Stomach (tissue), 9 donors: ENCODE measurements around the gene COL13A1. TPM values are rescaled to one million over a fixed set of nuclear protein-coding genes. Genes with fewer than 3 reads are reported as not detected.

Experiments used
- DNase-seq, 2 donors: peaks; one replicate each; pipeline versions ENCODE4 v3.0.0 to v3.0.0-alpha.2; 2013 to 2019
- H3K27ac ChIP-seq, 5 donors: fragments of 200-600 bp in 4 of 5; sonication (generic) in 4 of 5; one replicate each; pipeline ENCODE4 v1.5.1; 2013 to 2019; ENCODE audit warnings: mild to moderate bottlenecking in 1 of 5, moderate library complexity in 1 of 5
- H3K27me3 ChIP-seq, 3 donors: fragments of 200-600 bp; sonication (generic); one replicate each; pipeline ENCODE4 v1.5.1; 2017 to 2019; ENCODE audit warnings: mixed run types in 1 of 3
- H3K36me3 ChIP-seq, 4 donors: fragments of 200-600 bp; sonication (generic); 1 replicate in 3 of 4; 2 replicates in 1 of 4; pipeline ENCODE4 v1.5.1; 2016 to 2019
- H3K4me1 ChIP-seq, 4 donors: fragments of 200-600 bp; sonication (generic); one replicate each; pipeline ENCODE4 v1.5.1; 2016 to 2019
- H3K4me3 ChIP-seq, 4 donors: fragments of 200-600 bp; sonication (generic) in 3 of 4; one replicate each; pipeline ENCODE4 v1.5.1; 2016 to 2019; ENCODE audit warnings: mild to moderate bottlenecking in 1 of 4
- H3K9me3 ChIP-seq, 4 donors: fragments of 200-600 bp; sonication (generic); one replicate each; pipeline ENCODE4 v1.5.1; 2016 to 2019
- EP300 ChIP-seq: sonication (generic); formaldehyde crosslinking; IDR thresholded peaks from one replicate; pipeline ENCODE4 v1.6.1; 2017; ENCODE audit warnings: antibody characterized with exemption
- POLR2A ChIP-seq, 4 donors: fragments of 450-650 bp; IDR thresholded peaks; one replicate each; pipeline ENCODE4 v1.6.1; 2016; ENCODE audit warnings: antibody characterized with exemption in 4 of 4, control low read depth in 2 of 4, mild to moderate bottlenecking in 1 of 4, moderate library complexity in 1 of 4
- POLR2AphosphoS5 ChIP-seq, 3 donors: sonication (generic); formaldehyde crosslinking; IDR thresholded peaks; one replicate each; pipeline ENCODE4 v1.6.1; 2016; ENCODE audit warnings: antibody characterized with exemption in 3 of 3
- WGBS, 5 donors: extraction: QIAGEN DNeasy Blood & Tissue Kit in 3 of 5; methylation state at CpG; one replicate each; pipeline versions ENCODE4 v1.1.5 to v1.1.7; 2013 to 2018; 5-methylcytosine and 5-hydroxymethylcytosine counted together
- intact Hi-C: fragments of 100-400 bp; cut with DNase I; formaldehyde crosslinking; loops from one replicate; pipeline ENCODE4 v1.15.1; 2023; ENCODE audit warnings: low total_unique reads
- polyA plus RNA-seq, 3 donors: library from polyadenylated mRNA; stranded (reverse); fragments of 200-250 nt; gene quantifications; one replicate each; pipeline ENCODE4 v1.2.3, GENCODE V29; 2013
- total RNA-seq, 5 donors: library from RNA; depleted of rRNA; stranded (reverse); fragments of >200 nt; gene quantifications; one replicate each; pipeline versions ENCODE4 v1.1.0 to v1.2.3, GENCODE V29; 2014 to 2016
- TF ChIP-seq, protein P1 (sequence below), 7 experiments: fragments of 450-650 bp in 4 of 7; fragments of 200-600 bp in 3 of 7; sonication (generic) in 3 of 7; IDR thresholded peaks; one replicate each; pipeline ENCODE4 v1.5.1; 2016 to 2019; ENCODE audit warnings: antibody characterized with exemption in 7 of 7, control low read depth in 2 of 7, mild to moderate bottlenecking in 1 of 7
- donor health status: healthy with polysubstance abuse.
- donor health status: Bipolar disorder and iron deficiency.
- donor health status: healthy.

The COL13A1 gene
- total and polyA plus RNA-seq, 8 donors, result 0.58 to 9.9 (median 6.9) TPM

DNA sequence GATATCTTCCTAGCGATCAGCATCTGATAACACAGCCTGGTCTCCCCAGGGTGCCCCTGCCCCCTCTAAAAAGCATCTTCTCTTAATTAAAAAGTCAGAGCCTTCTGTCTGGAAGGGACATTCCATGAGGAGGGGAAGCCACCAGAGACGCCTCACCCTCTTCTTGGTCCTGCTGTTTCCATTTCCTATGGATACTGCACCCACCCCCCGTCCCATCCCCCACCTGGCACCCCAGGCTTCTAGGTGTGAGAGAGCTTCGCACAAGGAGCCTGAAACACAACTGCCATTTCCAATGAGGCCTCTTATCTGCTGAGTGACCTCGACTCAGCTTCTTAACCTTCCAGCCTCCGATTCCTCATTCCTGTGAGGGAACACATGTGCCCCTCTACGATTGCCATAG, 51.4 kb downstream of the COL13A1 start:
- H3K4me3 ChIP-seq, result no peak overlapping the region
- H3K27ac ChIP-seq, result no peak overlapping the region
- 41 to 72% (median 62%) methylated on average over 7 of the region's 7 CpGs for WGBS, 5 donors
- no peak for TF ChIP-seq EP300
- no peak for TF ChIP-seq POLR2A (IDR thresholded peaks at IDR 0.05)
- TF ChIP-seq POLR2AphosphoS5 (IDR thresholded peaks at IDR 0.05), result no peak
- TF ChIP-seq, protein P1, sequence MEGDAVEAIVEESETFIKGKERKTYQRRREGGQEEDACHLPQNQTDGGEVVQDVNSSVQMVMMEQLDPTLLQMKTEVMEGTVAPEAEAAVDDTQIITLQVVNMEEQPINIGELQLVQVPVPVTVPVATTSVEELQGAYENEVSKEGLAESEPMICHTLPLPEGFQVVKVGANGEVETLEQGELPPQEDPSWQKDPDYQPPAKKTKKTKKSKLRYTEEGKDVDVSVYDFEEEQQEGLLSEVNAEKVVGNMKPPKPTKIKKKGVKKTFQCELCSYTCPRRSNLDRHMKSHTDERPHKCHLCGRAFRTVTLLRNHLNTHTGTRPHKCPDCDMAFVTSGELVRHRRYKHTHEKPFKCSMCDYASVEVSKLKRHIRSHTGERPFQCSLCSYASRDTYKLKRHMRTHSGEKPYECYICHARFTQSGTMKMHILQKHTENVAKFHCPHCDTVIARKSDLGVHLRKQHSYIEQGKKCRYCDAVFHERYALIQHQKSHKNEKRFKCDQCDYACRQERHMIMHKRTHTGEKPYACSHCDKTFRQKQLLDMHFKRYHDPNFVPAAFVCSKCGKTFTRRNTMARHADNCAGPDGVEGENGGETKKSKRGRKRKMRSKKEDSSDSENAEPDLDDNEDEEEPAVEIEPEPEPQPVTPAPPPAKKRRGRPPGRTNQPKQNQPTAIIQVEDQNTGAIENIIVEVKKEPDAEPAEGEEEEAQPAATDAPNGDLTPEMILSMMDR (IDR thresholded peaks at IDR 0.05), result no peak
- DNase-seq, result no peak
- intact Hi-C loops, result no loop called here
- peaks cover 0 to 13% (median 8%) of the 10 kb centered on the region in 3 donors for H3K27me3 ChIP-seq
- no peaks in the 10 kb centered on the region for H3K36me3 ChIP-seq
- H3K9me3 ChIP-seq, result no peaks in the 10 kb centered on the region
- peaks cover 0 to 47% (median 5%) of the 10 kb centered on the region in 4 donors for H3K4me1 ChIP-seq

DNA sequence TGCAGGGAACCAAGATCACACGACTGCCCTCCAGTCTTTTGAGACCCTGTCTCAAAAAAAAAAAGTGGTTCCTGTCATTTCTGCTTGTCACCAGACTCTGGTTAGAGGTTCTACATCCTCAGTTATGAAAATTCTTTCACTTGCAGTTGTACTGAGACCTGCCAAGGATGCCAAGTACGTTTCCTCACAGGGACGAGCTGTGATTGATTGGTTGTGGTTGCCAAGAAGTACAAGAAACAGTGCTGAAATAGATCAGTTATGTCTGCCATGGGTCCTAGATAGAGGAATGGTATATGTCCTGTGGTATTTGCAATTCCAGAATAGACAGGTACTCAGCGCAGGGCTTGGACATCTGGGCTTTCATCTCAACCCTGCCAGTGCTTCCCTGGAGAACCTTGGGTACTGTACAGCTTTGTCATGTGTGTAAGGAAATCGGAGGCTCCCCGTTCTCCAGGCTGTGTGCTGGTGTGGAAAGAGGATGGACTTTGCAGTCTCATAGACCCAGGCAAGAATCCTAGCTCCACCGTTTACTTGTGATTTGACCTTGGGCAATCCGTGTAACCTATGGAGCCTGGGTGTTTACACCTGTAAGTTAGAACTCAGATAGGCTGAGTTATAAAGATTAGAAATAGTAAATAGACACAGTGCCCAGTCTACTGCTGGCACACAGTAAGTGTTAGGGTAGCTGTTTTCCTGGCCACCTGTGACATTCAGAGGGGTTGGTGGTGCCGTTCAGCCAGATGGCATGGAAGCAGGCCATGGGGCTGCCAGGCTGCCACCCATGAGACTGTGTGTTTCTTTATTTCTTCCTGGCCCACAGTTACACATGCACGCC, 53.0 kb downstream of the COL13A1 start:
- TF ChIP-seq EP300, result no peak
- peak in 1 of 3 donors; percentile 38 for TF ChIP-seq POLR2AphosphoS5 (IDR thresholded peaks at IDR 0.05)
- Histone ChIP-seq H3K9me3 (no peaks in the 10 kb centered on the region), H3K36me3 (no peaks in the 10 kb centered on the region), H3K27ac (no peak overlapping the region), H3K4me1 (peaks cover 0 to 35% (median 5%) of the 10 kb centered on the region in 4 donors), H3K4me3 (no peak overlapping the region), H3K27me3 (peaks cover 0 to 5% (median 5%) of the 10 kb centered on the region in 3 donors)
- peak in 1 of 2 donors; percentile 39 for DNase-seq
- WGBS, 5 donors, result 45 to 59% (median 52%) methylated on average over 10 of the region's 10 CpGs
- intact Hi-C loops, result no loop called here

DNA sequence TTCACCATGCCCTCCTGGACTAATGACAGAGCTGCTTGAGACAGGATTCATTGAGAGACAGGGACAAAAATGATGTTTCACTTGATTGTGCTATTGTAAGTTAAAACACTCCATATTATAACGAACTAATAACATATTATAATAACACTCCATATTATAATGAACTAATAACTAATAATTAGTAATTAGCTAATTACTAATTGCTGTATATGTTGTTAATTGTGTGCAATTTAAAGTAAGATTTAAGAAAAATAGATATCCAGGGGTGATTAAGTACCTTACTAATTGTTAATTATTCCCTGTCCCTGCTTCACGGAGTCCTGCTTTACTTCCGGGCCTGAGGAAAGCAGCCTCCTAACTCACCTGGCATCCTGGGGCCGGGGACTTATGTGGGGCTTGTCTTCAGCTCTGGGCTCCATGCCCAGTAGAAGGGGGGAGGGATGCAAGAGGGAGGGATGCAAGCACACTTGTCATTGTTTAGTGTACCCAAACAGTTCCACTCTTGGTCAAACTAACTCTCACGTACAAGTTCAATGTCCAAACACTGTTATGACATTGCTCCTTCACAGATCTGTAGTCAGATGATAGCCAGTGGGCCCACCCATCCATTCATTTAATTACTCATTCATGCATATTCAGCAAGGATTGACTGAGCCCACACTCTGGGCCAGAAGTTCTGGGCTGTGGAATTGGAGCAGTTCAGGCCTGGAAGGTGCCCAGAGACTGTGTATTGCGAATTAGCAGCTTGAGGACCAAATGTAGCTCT, 53.8 kb downstream of the COL13A1 start:
- TF ChIP-seq, protein P1 (IDR thresholded peaks at IDR 0.05), result no peak
- no peak for TF ChIP-seq POLR2A (IDR thresholded peaks at IDR 0.05)
- no peak for TF ChIP-seq EP300
- TF ChIP-seq POLR2AphosphoS5 (IDR thresholded peaks at IDR 0.05), result no peak
- intact Hi-C loops, result no loop called here
- DNase-seq, result no peak
- Histone ChIP-seq H3K27ac (no peak overlapping the region), H3K27me3 (peaks cover 0 to 5% (median 4%) of the 10 kb centered on the region in 3 donors), H3K4me3 (no peak overlapping the region), H3K9me3 (no peaks in the 10 kb centered on the region), H3K36me3 (no peaks in the 10 kb centered on the region), H3K4me1 (peaks cover 0 to 35% (median 5%) of the 10 kb centered on the region in 4 donors)
- WGBS, 5 donors, result 59 to 79% (median 64%) methylated on average over 6 of the region's 6 CpGs

DNA sequence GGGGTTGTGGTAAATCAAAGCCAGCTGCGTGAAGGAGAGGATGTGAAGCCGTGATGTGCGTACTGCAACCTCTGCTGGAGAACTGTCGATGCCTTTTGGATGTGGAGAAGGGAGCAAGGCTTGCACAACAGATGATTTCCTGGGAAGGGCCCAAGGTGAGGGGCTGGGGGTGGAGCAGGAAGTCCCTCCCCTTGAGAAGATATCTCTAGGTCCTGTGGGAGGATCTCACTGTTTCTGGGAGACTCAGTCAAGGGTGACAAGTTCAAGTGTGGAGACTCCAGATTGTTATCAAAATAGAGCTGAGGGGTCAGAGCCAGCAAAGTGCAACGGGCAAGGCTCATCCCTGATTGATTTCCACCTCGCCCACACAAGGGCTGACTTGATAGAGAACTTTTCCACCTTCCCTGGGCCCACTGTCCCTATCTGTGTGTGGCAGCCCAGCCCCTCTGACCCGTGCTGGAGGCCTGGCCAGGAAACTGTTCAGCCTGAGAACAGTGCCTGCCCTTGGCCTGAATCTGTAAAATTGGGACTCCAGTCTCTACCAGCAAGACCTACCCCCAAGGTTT, 55.0 kb downstream of the COL13A1 start:
- no peak for DNase-seq
- intact Hi-C loops, result no loop called here
- H3K27me3 ChIP-seq, result peaks cover 0 to 5% (median 4%) of the 10 kb centered on the region in 3 donors
- H3K27ac ChIP-seq, result no peak overlapping the region
- TF ChIP-seq POLR2A (IDR thresholded peaks at IDR 0.05), result no peak
- TF ChIP-seq, protein P1 (IDR thresholded peaks at IDR 0.05), result no peak
- TF ChIP-seq POLR2AphosphoS5 (IDR thresholded peaks at IDR 0.05), result no peak
- TF ChIP-seq EP300, result no peak
- WGBS, 5 donors, result 68 to 83% (median 74%) methylated on average over 7 of the region's 7 CpGs
- H3K4me1 ChIP-seq, result peaks cover 0 to 34% (median 11%) of the 10 kb centered on the region in 4 donors
- H3K4me3 ChIP-seq, result no peak overlapping the region
- H3K36me3 ChIP-seq, result no peaks in the 10 kb centered on the region
- no peaks in the 10 kb centered on the region for H3K9me3 ChIP-seq
